ENCODE data around the gene PHF2.

The PHF2 gene

GRCh38 chr9:93591301-93592007, 15.1 kb downstream of the PHF2 start:
- H2BK12ac ChIP-seq (ENCODE audit: low read length), result no peak overlapping the region
- H3K36me3 ChIP-seq (replicated peaks in 1 of 2; ENCODE audit: control insufficient read depth in 2 of 2, insufficient read depth in 2 of 2, low read length in 2 of 2), result peaks cover 0 to 3% of the 10 kb centered on the region in 2 donors
- no peak overlapping the region for H3K4me3 ChIP-seq (ENCODE audit: low read length in 2 of 2)
- WGBS, 2 donors (ENCODE audit: extremely low coverage in 2 of 2, insufficient read length in 2 of 2, insufficient replicate concordance in 1 of 2), result no CpG with 5 or more reads among the region's 13 CpGs
- H3K9me3 ChIP-seq (replicated peaks in 1 of 2; ENCODE audit: control insufficient read depth in 2 of 2, insufficient read depth in 1 of 2, low read depth in 1 of 2, low read length in 2 of 2), result peaks cover 0 to 2% of the 10 kb centered on the region in 2 donors
- H4K91ac ChIP-seq (ENCODE audit: low read depth, low read length, poor library complexity), result no peak overlapping the region
- DNase-seq (ENCODE audit: low spot score), result no peak
- H3K27ac ChIP-seq (replicated peaks; ENCODE audit: low read length), result no peak overlapping the region
- H3K4ac ChIP-seq (ENCODE audit: low read length), result no peak overlapping the region
- no peak overlapping the region for H3K4me2 ChIP-seq (ENCODE audit: insufficient read depth, low read length, poor library complexity, severe bottlenecking)
- no peak overlapping the region for H3K9ac ChIP-seq (ENCODE audit: low read depth, low read length, poor library complexity)
- no peak overlapping the region for H2AFZ ChIP-seq (ENCODE audit: low read length)
- H3K79me1 ChIP-seq (ENCODE audit: low read depth, low read length), result peaks cover 13% of the 10 kb centered on the region
- H3K27me3 ChIP-seq (ENCODE audit: control insufficient read depth in 3 of 3, insufficient read depth in 3 of 3, low read depth in 1 of 3, low read length in 3 of 3), result no peaks in the 10 kb centered on the region
- H3K14ac ChIP-seq (ENCODE audit: low read length), result no peak overlapping the region
- no peak overlapping the region for H2BK15ac ChIP-seq (ENCODE audit: low read length)
- no peak overlapping the region for H4K8ac ChIP-seq (ENCODE audit: low read depth, low read length)
- no peak overlapping the region for H3K18ac ChIP-seq (ENCODE audit: low read length)
- no peak overlapping the region for H2BK120ac ChIP-seq (ENCODE audit: low read depth, low read length)
- no peak overlapping the region for H3K23ac ChIP-seq (ENCODE audit: low read depth, low read length, poor library complexity)
- H3K4me1 ChIP-seq (ENCODE audit: control insufficient read depth in 2 of 2, insufficient read depth in 1 of 2, low read depth in 1 of 2, low read length in 2 of 2), result peaks cover 14 to 23% of the 10 kb centered on the region in 2 donors
- no peak overlapping the region for H2AK5ac ChIP-seq (ENCODE audit: low read depth, low read length)
- no peak overlapping the region for H2BK5ac ChIP-seq (ENCODE audit: low read length)

GRCh38 chr9:93592008-93592642, 15.7 kb downstream of the PHF2 start:
- no peak overlapping the region for H3K18ac ChIP-seq (ENCODE audit: low read length)
- H4K91ac ChIP-seq (ENCODE audit: low read depth, low read length, poor library complexity), result no peak overlapping the region
- peaks cover 14 to 23% of the 10 kb centered on the region in 2 donors for H3K4me1 ChIP-seq (ENCODE audit: control insufficient read depth in 2 of 2, insufficient read depth in 1 of 2, low read depth in 1 of 2, low read length in 2 of 2)
- no peak overlapping the region for H4K8ac ChIP-seq (ENCODE audit: low read depth, low read length)
- no peak overlapping the region for H3K4me3 ChIP-seq (ENCODE audit: low read length in 2 of 2)
- no peak overlapping the region for H2BK15ac ChIP-seq (ENCODE audit: low read length)
- H3K9ac ChIP-seq (ENCODE audit: low read depth, low read length, poor library complexity), result no peak overlapping the region
- H2BK12ac ChIP-seq (ENCODE audit: low read length), result no peak overlapping the region
- DNase-seq (ENCODE audit: low spot score), result no peak
- no peaks in the 10 kb centered on the region for H3K27me3 ChIP-seq (ENCODE audit: control insufficient read depth in 3 of 3, insufficient read depth in 3 of 3, low read depth in 1 of 3, low read length in 3 of 3)
- H3K9me3 ChIP-seq (replicated peaks in 1 of 2; ENCODE audit: control insufficient read depth in 2 of 2, insufficient read depth in 1 of 2, low read depth in 1 of 2, low read length in 2 of 2), result peaks cover 0 to 2% of the 10 kb centered on the region in 2 donors
- H2BK120ac ChIP-seq (ENCODE audit: low read depth, low read length), result no peak overlapping the region
- H2AK5ac ChIP-seq (ENCODE audit: low read depth, low read length), result no peak overlapping the region
- no peak overlapping the region for H2BK5ac ChIP-seq (ENCODE audit: low read length)
- no peak overlapping the region for H3K4ac ChIP-seq (ENCODE audit: low read length)
- H3K23ac ChIP-seq (ENCODE audit: low read depth, low read length, poor library complexity), result no peak overlapping the region
- no peak overlapping the region for H3K27ac ChIP-seq (replicated peaks; ENCODE audit: low read length)
- WGBS, 2 donors (ENCODE audit: extremely low coverage in 2 of 2, insufficient read length in 2 of 2, insufficient replicate concordance in 1 of 2), result no CpG with 5 or more reads among the region's 8 CpGs
- H2AFZ ChIP-seq (ENCODE audit: low read length), result no peak overlapping the region
- H3K14ac ChIP-seq (ENCODE audit: low read length), result no peak overlapping the region
- peaks cover 0 to 3% of the 10 kb centered on the region in 2 donors for H3K36me3 ChIP-seq (replicated peaks in 1 of 2; ENCODE audit: control insufficient read depth in 2 of 2, insufficient read depth in 2 of 2, low read length in 2 of 2)
- no peak overlapping the region for H3K4me2 ChIP-seq (ENCODE audit: insufficient read depth, low read length, poor library complexity, severe bottlenecking)
- H3K79me1 ChIP-seq (ENCODE audit: low read depth, low read length), result peaks cover 14% of the 10 kb centered on the region

GRCh38 chr9:93592643-93593021, 16.2 kb downstream of the PHF2 start:
- no peak overlapping the region for H2BK15ac ChIP-seq (ENCODE audit: low read length)
- H4K91ac ChIP-seq (ENCODE audit: low read depth, low read length, poor library complexity), result no peak overlapping the region
- no peak overlapping the region for H2BK5ac ChIP-seq (ENCODE audit: low read length)
- no peak overlapping the region for H2BK120ac ChIP-seq (ENCODE audit: low read depth, low read length)
- no peak for DNase-seq (ENCODE audit: low spot score)
- H3K4me1 ChIP-seq (ENCODE audit: control insufficient read depth in 2 of 2, insufficient read depth in 1 of 2, low read depth in 1 of 2, low read length in 2 of 2), result peaks cover 12 to 23% of the 10 kb centered on the region in 2 donors
- no peak overlapping the region for H2AK5ac ChIP-seq (ENCODE audit: low read depth, low read length)
- peak overlapping the region; percentile 11 for H3K18ac ChIP-seq (ENCODE audit: low read length)
- no peak overlapping the region for H2BK12ac ChIP-seq (ENCODE audit: low read length)
- H3K27me3 ChIP-seq (ENCODE audit: control insufficient read depth in 3 of 3, insufficient read depth in 3 of 3, low read depth in 1 of 3, low read length in 3 of 3), result no peaks in the 10 kb centered on the region
- no CpG with 5 or more reads among the region's 2 CpGs for WGBS, 2 donors (ENCODE audit: extremely low coverage in 2 of 2, insufficient read length in 2 of 2, insufficient replicate concordance in 1 of 2)
- H3K14ac ChIP-seq (ENCODE audit: low read length), result no peak overlapping the region
- peaks cover 15% of the 10 kb centered on the region for H3K79me1 ChIP-seq (ENCODE audit: low read depth, low read length)
- H3K36me3 ChIP-seq (replicated peaks in 1 of 2; ENCODE audit: control insufficient read depth in 2 of 2, insufficient read depth in 2 of 2, low read length in 2 of 2), result peaks cover 0 to 3% of the 10 kb centered on the region in 2 donors
- H3K9me3 ChIP-seq (replicated peaks in 1 of 2; ENCODE audit: control insufficient read depth in 2 of 2, insufficient read depth in 1 of 2, low read depth in 1 of 2, low read length in 2 of 2), result peaks cover 0 to 2% of the 10 kb centered on the region in 2 donors
- no peak overlapping the region for H3K4me2 ChIP-seq (ENCODE audit: insufficient read depth, low read length, poor library complexity, severe bottlenecking)
- H4K8ac ChIP-seq (ENCODE audit: low read depth, low read length), result no peak overlapping the region
- H3K23ac ChIP-seq (ENCODE audit: low read depth, low read length, poor library complexity), result no peak overlapping the region
- H3K4ac ChIP-seq (ENCODE audit: low read length), result no peak overlapping the region
- no peak overlapping the region for H2AFZ ChIP-seq (ENCODE audit: low read length)
- no peak overlapping the region for H3K27ac ChIP-seq (replicated peaks; ENCODE audit: low read length)
- H3K9ac ChIP-seq (ENCODE audit: low read depth, low read length, poor library complexity), result no peak overlapping the region
- H3K4me3 ChIP-seq (ENCODE audit: low read length in 2 of 2), result no peak overlapping the region

GRCh38 chr9:93593144-93593658, 16.8 kb downstream of the PHF2 start:
- Histone ChIP-seq H3K4ac (ENCODE audit: low read length) (no peak overlapping the region), H3K9ac (ENCODE audit: low read depth, low read length, poor library complexity) (no peak overlapping the region), H3K36me3 (replicated peaks in 1 of 2; ENCODE audit: control insufficient read depth in 2 of 2, insufficient read depth in 2 of 2, low read length in 2 of 2) (peaks cover 0 to 3% of the 10 kb centered on the region in 2 donors), H4K91ac (ENCODE audit: low read depth, low read length, poor library complexity) (no peak overlapping the region), H3K4me1 (ENCODE audit: control insufficient read depth in 2 of 2, insufficient read depth in 1 of 2, low read depth in 1 of 2, low read length in 2 of 2) (peaks cover 11 to 23% of the 10 kb centered on the region in 2 donors), H3K18ac (ENCODE audit: low read length) (no peak overlapping the region), H3K27ac (replicated peaks; ENCODE audit: low read length) (no peak overlapping the region), H3K23ac (ENCODE audit: low read depth, low read length, poor library complexity) (no peak overlapping the region), H2BK12ac (ENCODE audit: low read length) (no peak overlapping the region), H3K4me3 (ENCODE audit: low read length in 2 of 2) (no peak overlapping the region), H3K27me3 (ENCODE audit: control insufficient read depth in 3 of 3, insufficient read depth in 3 of 3, low read depth in 1 of 3, low read length in 3 of 3) (no peaks in the 10 kb centered on the region), H2AK5ac (ENCODE audit: low read depth, low read length) (no peak overlapping the region), H2AFZ (ENCODE audit: low read length) (no peak overlapping the region), H3K4me2 (ENCODE audit: insufficient read depth, low read length, poor library complexity, severe bottlenecking) (no peak overlapping the region), H4K8ac (ENCODE audit: low read depth, low read length) (no peak overlapping the region), H2BK120ac (ENCODE audit: low read depth, low read length) (no peak overlapping the region), H3K79me1 (ENCODE audit: low read depth, low read length) (peaks cover 13% of the 10 kb centered on the region), H3K9me3 (replicated peaks in 1 of 2; ENCODE audit: control insufficient read depth in 2 of 2, insufficient read depth in 1 of 2, low read depth in 1 of 2, low read length in 2 of 2) (peaks cover 0 to 2% of the 10 kb centered on the region in 2 donors), H2BK15ac (ENCODE audit: low read length) (no peak overlapping the region), H2BK5ac (ENCODE audit: low read length) (no peak overlapping the region), H3K14ac (ENCODE audit: low read length) (no peak overlapping the region)
- no CpG with 5 or more reads among the region's 2 CpGs for WGBS, 2 donors (ENCODE audit: extremely low coverage in 2 of 2, insufficient read length in 2 of 2, insufficient replicate concordance in 1 of 2)
- DNase-seq (ENCODE audit: low spot score), result no peak
